Measurements from ENCODE around the gene CHSY3.

GRCh38 chr5:129857116-129857515, 47.1 kb upstream of the CHSY3 start:
- TF ChIP-seq EZH2 (IDR thresholded peaks at IDR 0.05; ENCODE audit: insufficient read depth, poor library complexity, severe bottlenecking) (no peak), EZH2phosphoT487 (IDR thresholded peaks at IDR 0.05; ENCODE audit: insufficient read depth, low read depth) (no peak)
